ENCODE data around the gene SARM1.
"Not testable (repeated sequence)": the region's sequence is repeated elsewhere in the genome, so short reads cannot be mapped to it uniquely, and the experiment has no call there.

SARM1 gene

GRCh38 chr17:28335959-28336871, 35.3 kb upstream of the SARM1 start:
- no peak for TF ChIP-seq CTCF (IDR thresholded peaks at IDR 0.05; ENCODE audit: extremely low read depth, missing control alignments)
- peak; percentile 20 for DNase-seq (ENCODE audit: low spot score)

- DNase-seq (ENCODE audit: low spot score), result no peak
Observed at GRCh38 chr17:28338056-28338768, 33.3 kb upstream of the SARM1 start.

GRCh38 chr17:28338769-28339212, 32.7 kb upstream of the SARM1 start:
- DNase-seq (ENCODE audit: low spot score), result not testable (repeated sequence)

More at GRCh38 chr17:28338056-28338768, 33.3 kb upstream of the SARM1 start:
- no peak for TF ChIP-seq CTCF (IDR thresholded peaks at IDR 0.05; ENCODE audit: extremely low read depth, missing control alignments)

- DNase-seq (ENCODE audit: low spot score), result no peak
- TF ChIP-seq CTCF (IDR thresholded peaks at IDR 0.05; ENCODE audit: extremely low read depth, missing control alignments), result no peak
Observed at GRCh38 chr17:28339431-28339830, 32.1 kb upstream of the SARM1 start.

- no peak for TF ChIP-seq CTCF (IDR thresholded peaks at IDR 0.05; ENCODE audit: extremely low read depth, missing control alignments)
- no peak for DNase-seq (ENCODE audit: low spot score)
Observed at GRCh38 chr17:28340374-28340773, 31.1 kb upstream of the SARM1 start.

- no peak for DNase-seq (ENCODE audit: low spot score)
- TF ChIP-seq CTCF (IDR thresholded peaks at IDR 0.05; ENCODE audit: extremely low read depth, missing control alignments), result no peak
Observed at GRCh38 chr17:28341516-28341915, 30.0 kb upstream of the SARM1 start.

GRCh38 chr17:28342313-28342712, 29.2 kb upstream of the SARM1 start:
- no peak for TF ChIP-seq CTCF (IDR thresholded peaks at IDR 0.05; ENCODE audit: extremely low read depth, missing control alignments)
- DNase-seq (ENCODE audit: low spot score), result no peak

Measured in GM20000 (cell line).